ENCODE results near the gene PLS3. TPM values are rescaled to one million over a fixed set of nuclear protein-coding genes. Genes with fewer than 3 reads are reported as not detected.

The PLS3 gene
- total RNA-seq, 1 donor from 2014 or later: 122 TPM

DNA sequence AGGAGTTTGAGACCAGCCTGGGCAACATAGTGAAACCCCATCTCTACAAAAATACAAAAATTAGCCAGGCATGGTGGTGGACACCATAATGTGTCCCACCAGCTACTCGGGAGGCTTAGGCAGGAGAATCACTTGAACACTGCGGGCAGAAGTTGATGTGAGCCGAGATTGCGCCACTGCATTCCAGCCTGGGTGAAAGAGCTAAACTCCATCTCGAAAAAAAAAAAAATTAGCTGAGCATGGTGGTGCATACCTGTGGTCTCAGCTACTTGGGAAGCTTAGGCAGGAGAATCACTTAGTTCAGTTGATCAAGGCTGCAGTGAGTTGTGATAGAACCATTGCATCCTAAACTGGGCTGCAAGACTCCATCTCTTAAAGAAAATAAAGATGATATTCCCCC lies 91.2 kb downstream of the PLS3 start:
- peaks cover 1% of the 10 kb centered on the region for H3K27me3 Mint-ChIP-seq (ENCODE audit: unreplicated experiment)
- H3K27ac Mint-ChIP-seq (ENCODE audit: unreplicated experiment): no peak overlapping the region
- H3K9me3 Mint-ChIP-seq (ENCODE audit: unreplicated experiment): no peaks in the 10 kb centered on the region
- H3K4me1 Mint-ChIP-seq (ENCODE audit: unreplicated experiment): no peaks in the 10 kb centered on the region
- TF ChIP-seq, protein P1, sequence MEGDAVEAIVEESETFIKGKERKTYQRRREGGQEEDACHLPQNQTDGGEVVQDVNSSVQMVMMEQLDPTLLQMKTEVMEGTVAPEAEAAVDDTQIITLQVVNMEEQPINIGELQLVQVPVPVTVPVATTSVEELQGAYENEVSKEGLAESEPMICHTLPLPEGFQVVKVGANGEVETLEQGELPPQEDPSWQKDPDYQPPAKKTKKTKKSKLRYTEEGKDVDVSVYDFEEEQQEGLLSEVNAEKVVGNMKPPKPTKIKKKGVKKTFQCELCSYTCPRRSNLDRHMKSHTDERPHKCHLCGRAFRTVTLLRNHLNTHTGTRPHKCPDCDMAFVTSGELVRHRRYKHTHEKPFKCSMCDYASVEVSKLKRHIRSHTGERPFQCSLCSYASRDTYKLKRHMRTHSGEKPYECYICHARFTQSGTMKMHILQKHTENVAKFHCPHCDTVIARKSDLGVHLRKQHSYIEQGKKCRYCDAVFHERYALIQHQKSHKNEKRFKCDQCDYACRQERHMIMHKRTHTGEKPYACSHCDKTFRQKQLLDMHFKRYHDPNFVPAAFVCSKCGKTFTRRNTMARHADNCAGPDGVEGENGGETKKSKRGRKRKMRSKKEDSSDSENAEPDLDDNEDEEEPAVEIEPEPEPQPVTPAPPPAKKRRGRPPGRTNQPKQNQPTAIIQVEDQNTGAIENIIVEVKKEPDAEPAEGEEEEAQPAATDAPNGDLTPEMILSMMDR (IDR thresholded peaks at IDR 0.05; ENCODE audit: unreplicated experiment): no peak
- no peak for DNase-seq (ENCODE audit: low spot score)
- no peak overlapping the region for H3K4me3 Mint-ChIP-seq (ENCODE audit: unreplicated experiment)
- H3K36me3 Mint-ChIP-seq (ENCODE audit: low read depth, unreplicated experiment): no peaks in the 10 kb centered on the region

- TF ChIP-seq, protein P1 (IDR thresholded peaks at IDR 0.05; ENCODE audit: unreplicated experiment): no peak
- Mint-ChIP-seq H3K4me1 (ENCODE audit: unreplicated experiment) (no peaks in the 10 kb centered on the region), H3K4me3 (ENCODE audit: unreplicated experiment) (no peak overlapping the region), H3K9me3 (ENCODE audit: unreplicated experiment) (no peaks in the 10 kb centered on the region), H3K27ac (ENCODE audit: unreplicated experiment) (no peak overlapping the region), H3K36me3 (ENCODE audit: low read depth, unreplicated experiment) (no peaks in the 10 kb centered on the region), H3K27me3 (ENCODE audit: unreplicated experiment) (no peaks in the 10 kb centered on the region)
- no peak for DNase-seq (ENCODE audit: low spot score)
Measured at GRCh38 chrX:115665122-115665521, 104.1 kb downstream of the PLS3 start.

GRCh38 chrX:115679460-115679859 lies 118.5 kb downstream of the PLS3 start:
- TF ChIP-seq, protein P1 (IDR thresholded peaks at IDR 0.05; ENCODE audit: unreplicated experiment): no peak
- H3K4me1 Mint-ChIP-seq (ENCODE audit: unreplicated experiment): no peaks in the 10 kb centered on the region
- H3K27ac Mint-ChIP-seq (ENCODE audit: unreplicated experiment): no peak overlapping the region
- no peaks in the 10 kb centered on the region for H3K9me3 Mint-ChIP-seq (ENCODE audit: unreplicated experiment)
- no peaks in the 10 kb centered on the region for H3K27me3 Mint-ChIP-seq (ENCODE audit: unreplicated experiment)
- no peak overlapping the region for H3K4me3 Mint-ChIP-seq (ENCODE audit: unreplicated experiment)
- DNase-seq (ENCODE audit: low spot score): no peak
- no peaks in the 10 kb centered on the region for H3K36me3 Mint-ChIP-seq (ENCODE audit: low read depth, unreplicated experiment)

DNA sequence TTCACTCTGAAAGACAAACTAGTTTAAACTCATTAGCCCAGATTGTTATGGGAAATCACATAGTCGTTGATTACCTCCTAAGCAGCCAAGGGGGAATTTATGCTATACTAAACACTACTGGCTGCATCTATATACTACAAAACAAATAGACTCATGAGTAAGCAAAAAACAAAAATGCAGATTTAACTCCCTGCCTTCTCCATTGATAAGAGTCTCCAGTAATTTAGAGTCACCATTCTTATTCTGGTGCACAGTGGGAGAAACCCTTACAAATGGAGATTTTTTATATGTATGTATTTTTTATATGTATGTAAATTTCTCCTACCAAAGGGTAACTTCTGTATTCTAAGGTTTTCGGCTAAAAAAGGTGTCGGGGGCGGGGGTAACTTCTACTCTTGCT lies 126.6 kb downstream of the PLS3 start:
- Mint-ChIP-seq H3K36me3 (ENCODE audit: low read depth, unreplicated experiment) (no peaks in the 10 kb centered on the region), H3K27ac (ENCODE audit: unreplicated experiment) (no peak overlapping the region), H3K4me1 (ENCODE audit: unreplicated experiment) (peaks cover 9% of the 10 kb centered on the region), H3K4me3 (ENCODE audit: unreplicated experiment) (no peak overlapping the region), H3K9me3 (ENCODE audit: unreplicated experiment) (no peaks in the 10 kb centered on the region), H3K27me3 (ENCODE audit: unreplicated experiment) (peaks cover 2% of the 10 kb centered on the region)
- TF ChIP-seq, protein P1 (IDR thresholded peaks at IDR 0.05; ENCODE audit: unreplicated experiment): no peak
- DNase-seq (ENCODE audit: low spot score): no peak

GRCh38 chrX:115689931-115690330 lies 129.0 kb downstream of the PLS3 start:
- H3K27me3 Mint-ChIP-seq (ENCODE audit: unreplicated experiment): peaks cover 4% of the 10 kb centered on the region
- TF ChIP-seq, protein P1 (IDR thresholded peaks at IDR 0.05; ENCODE audit: unreplicated experiment): no peak
- H3K36me3 Mint-ChIP-seq (ENCODE audit: low read depth, unreplicated experiment): no peaks in the 10 kb centered on the region
- no peak for DNase-seq (ENCODE audit: low spot score)
- peak overlapping the region; percentile 96 for H3K27ac Mint-ChIP-seq (ENCODE audit: unreplicated experiment)
- peaks cover 9% of the 10 kb centered on the region for H3K4me1 Mint-ChIP-seq (ENCODE audit: unreplicated experiment)
- no peaks in the 10 kb centered on the region for H3K9me3 Mint-ChIP-seq (ENCODE audit: unreplicated experiment)
- no peak overlapping the region for H3K4me3 Mint-ChIP-seq (ENCODE audit: unreplicated experiment)
